Endometrial microvascular endothelial cells (primary cell): ENCODE measurements around the gene BCL3. TPM values are rescaled to one million over a fixed set of nuclear protein-coding genes. Genes with fewer than 3 reads are reported as not detected.
"Not testable (repeated sequence)": the region's sequence is repeated elsewhere in the genome, so short reads cannot be mapped to it uniquely, and the experiment has no call there.

ENCODE experiments used
- in situ Hi-C: cut with HindIII; loops from 2 replicates; pipeline ENCODE4 v1.10.0; 2017; ENCODE audit warnings: low sequenced_read_pairs, low pct_unique_long_range_greater_than_20kb; ENCODE audit errors: inconsistent ontology term
- total RNA-seq: library from RNA; depleted of rRNA; stranded (reverse); fragments of >200 nt; gene quantifications from one replicate; pipeline ENCODE4 v1.2.3, GENCODE V29; 2015; ENCODE audit errors: inconsistent ontology term

The BCL3 gene
- total RNA-seq, 1 donor from 2014 or later = 18.2 TPM

DNA sequence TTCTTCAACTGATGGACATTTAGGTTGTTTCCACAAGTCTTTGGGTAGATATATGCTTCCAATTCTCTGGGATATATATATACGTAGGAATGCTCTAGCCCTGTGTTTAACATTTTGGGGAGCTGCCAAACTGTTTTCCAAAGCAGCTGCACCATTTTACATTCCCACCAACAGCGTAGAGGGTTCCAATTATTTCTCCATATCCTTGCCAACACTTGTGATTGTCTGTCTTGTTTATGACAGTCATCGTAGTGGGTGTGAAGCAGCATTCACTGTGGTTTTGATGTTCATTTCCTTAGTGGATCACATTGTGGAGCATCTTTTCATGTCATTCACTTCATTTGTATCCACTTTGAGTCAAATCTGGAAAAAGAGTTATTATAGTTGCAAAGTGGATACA lies 24.5 kb downstream of the BCL3 start:
- in situ Hi-C loops = no loop called here

DNA sequence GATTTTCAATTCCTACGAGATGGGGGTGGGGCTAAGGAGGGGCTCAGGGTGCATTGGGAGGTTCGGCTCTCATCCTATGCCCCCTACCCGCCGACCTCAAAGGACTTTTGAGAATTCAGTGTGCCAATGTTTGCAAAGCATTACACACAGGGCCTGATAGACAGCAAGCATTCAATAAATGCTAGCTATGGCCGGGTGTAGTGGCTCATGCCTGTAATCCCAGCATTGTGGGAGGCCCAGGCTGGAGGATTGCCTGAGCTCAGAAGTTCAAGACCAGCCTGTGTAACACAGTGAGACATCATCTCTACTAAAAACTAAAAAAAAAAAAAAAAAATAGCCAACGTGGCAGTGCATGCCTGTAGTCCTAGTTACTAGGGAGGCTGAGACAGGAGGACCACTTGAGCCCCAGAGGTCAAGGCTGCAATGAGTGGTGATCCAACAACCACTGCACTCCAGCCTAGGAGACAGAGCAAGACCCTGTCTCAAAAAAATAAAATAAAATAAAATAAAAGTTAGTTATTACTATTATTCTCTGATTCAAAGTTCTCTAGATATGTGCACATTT lies 27.2 kb downstream of the BCL3 start:
- in situ Hi-C loops = no loop called here

DNA sequence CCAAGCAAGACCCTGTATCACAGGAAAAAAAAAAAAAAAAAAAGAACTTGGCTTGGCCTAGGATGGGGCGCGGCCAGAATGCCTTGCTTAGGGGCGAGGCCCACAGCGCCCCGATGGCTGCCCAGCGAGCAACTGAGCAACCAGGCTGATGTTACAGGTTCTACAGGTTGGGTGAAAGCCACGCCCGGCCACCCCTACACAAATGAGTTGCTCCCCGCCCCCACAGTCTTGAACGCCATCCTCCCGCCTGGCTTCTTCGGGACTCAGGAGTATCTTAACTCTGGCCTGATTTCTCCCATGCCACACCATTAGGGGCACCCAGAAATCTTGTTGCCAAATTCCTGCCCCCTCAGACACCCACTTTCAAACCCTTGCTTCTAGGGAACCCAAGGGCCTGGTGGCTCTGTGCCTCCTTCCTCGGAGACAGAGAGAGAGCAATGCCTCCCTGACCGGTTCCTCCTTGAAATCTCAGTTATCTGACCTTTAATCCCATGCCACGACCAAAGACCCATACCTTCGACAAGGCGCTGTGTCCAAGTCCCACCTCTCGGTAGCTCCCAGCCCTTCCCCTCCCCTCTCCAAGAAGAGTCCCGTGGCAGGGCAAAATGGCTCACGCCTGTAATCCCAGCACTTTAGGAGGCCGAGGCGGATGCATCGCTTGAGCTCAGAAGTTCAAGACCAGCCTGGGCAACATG lies 28.0 kb downstream of the BCL3 start:
- in situ Hi-C loops = no loop called here

DNA sequence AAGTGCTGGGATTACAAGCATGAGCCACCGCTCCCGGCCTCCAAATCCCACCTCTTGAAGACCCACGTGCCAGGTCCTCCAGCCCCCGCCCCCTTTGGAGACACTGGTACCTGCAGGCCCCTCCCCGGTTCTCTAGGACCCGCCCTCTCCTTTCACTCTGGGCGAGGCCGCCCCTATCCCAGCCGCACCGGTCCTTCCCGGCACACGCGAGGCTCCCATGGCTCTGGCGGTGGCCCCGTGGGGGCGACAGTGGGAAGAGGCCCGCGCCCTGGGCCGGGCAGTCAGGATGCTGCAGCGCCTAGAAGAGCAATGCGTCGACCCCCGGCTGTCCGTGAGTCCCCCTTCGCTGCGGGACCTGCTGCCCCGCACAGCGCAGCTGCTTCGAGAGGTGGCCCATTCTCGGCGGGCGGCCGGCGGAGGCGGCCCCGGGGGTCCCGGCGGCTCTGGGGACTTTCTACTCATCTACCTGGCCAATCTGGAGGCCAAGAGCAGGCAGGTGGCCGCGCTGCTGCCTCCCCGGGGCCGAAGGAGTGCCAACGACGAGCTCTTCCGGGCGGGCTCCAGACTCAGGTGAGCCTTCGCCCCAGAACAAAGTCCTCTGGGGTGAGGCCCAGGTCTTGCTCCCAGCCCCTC lies 29.3 kb downstream of the BCL3 start, which contains the start of gene CBLC:
Gene CBLC (plus strand): TSS at position 176 of the 633 bp plus-strand sequence. CDS start 42 bp downstream, at position 218.
- in situ Hi-C loops = no loop called here

DNA sequence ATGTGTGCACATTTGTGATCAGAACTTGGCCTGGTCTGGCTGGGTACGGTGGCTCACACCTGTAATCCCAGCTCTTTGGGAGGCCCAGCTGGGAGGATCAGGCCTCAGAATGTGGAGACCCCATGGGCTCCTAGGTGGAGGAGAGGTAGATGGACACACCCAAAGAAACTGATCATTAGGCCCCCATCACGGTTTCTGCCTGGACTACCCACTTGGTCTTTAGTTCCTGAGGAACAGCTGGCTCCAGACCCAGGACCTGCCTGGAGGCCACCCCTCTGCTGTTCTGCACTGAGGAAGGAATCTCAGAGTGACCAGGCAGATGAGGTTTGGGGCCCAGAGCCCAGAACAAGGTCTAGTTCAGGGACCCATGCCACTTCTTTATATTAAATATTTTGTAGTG lies 30.6 kb downstream of the BCL3 start:
- in situ Hi-C loops = no loop called here

DNA sequence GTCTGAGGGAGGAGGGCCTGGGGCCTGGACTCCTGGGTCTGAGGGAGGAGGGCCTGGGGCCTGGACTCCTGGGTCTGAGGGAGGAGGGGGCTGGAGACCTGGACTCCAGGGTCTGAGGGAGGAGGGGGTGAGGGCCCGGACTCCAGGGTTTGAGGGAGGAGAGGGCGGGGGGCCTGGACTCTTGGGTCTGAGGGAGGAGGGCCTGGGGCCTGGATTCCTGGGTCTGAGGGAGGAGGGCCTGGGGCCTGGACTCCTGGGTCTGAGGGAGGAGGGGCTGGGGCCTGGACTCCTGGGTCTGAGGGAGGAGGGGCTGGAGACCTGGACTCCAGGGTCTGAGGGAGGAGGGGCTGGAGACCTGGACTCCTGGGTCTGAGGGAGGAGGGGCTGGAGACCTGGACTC lies 33.2 kb downstream of the BCL3 start:
- in situ Hi-C loops = not testable (repeated sequence)

DNA sequence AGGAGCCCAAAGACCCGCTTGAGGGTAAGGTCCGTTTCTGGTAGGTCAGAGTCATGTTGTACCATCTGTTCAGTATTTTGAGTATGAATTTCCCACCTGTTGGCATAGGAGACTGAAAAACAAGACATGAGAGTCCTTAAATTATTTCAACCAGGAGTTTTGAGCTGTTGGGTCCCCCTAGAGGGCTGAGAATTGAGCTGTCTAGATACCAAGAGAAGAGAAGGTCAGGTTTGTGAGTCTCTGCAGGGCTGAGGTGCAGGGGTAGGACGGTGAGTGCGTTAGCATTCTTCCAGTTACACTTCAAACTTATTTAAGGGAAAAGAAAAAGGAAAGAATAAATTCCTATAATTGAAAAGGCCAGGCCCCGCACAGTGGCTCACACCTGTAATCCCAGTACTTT lies 34.2 kb downstream of the BCL3 start:
- in situ Hi-C loops = no loop called here

DNA sequence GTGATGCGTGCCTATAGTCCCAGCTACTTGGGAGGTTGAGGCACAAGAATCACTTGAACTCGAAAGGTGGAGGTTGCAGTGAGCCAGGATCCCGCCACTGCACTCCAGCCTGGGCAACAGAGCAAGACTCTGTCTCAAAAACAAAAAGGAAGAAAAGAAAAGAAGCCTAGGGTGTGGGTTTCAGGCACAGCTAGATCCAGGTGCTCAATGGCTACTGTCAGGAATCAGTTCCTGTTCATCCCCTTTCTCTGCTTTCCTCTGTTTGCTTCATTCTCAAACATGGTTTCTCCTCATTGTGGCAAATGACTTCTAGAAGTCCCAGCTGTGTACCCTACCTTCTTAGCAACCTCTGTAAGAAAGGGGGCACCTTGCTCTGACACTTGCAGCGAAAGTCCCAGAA lies 35.0 kb downstream of the BCL3 start:
- in situ Hi-C loops = no loop called here

DNA sequence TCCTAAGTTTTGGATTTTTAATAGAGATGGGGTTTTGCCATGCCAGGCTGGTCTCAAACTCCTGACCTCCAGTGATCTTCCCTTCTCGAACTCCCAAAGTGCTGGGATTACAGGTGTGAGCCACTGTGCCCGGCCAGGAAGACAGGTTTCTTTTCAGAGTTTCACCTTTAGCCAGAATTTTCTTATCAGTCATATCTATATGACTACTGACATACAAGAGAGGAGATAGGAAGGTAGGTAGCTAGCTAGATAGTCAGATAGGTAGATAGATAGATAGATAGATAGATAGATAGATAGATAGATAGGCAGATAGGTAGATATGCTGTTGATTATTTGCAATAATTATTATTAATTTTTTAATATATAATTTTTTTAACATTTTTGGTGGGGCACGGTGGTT lies 36.8 kb downstream of the BCL3 start:
- in situ Hi-C loops = no loop called here

DNA sequence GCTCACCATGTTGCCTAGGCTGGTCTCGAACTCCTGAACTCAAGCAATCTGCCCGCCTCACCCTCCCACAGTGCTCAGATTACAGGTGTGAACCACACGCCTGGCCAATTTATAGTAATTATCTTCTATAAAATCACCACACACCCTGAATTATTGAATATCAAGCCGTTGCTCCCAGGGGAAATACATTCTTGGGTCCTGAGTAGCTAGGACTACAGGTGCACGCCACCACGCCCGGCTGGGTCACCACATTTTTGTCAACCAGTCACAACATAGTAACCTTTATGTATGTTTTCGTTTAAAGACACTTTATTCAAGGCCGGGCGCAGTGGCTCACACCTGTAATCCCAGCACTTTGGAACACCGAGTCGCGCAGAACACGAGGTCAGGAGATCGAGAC lies 37.5 kb downstream of the BCL3 start:
- in situ Hi-C loops = no loop called here

DNA sequence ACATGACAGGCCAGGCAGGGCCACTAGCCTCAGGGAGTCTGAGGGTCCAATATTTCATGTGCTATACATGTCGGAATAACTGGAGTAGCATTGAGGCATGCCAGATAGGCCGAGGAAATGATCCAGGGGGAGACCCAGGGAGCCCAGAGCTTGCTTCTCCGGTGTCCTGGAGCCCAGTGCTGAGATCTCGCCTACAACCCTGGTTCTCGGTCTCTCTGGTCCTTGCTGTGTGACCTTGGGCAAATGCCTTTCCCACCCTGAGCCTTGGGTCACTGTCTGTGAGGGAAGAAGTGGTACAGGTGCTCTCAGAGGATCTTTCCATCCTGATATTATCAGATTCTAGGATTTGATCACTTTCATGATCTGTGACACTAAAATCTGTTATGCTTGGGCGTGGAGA lies 40.5 kb downstream of the BCL3 start:
- in situ Hi-C loops = no loop called here

DNA sequence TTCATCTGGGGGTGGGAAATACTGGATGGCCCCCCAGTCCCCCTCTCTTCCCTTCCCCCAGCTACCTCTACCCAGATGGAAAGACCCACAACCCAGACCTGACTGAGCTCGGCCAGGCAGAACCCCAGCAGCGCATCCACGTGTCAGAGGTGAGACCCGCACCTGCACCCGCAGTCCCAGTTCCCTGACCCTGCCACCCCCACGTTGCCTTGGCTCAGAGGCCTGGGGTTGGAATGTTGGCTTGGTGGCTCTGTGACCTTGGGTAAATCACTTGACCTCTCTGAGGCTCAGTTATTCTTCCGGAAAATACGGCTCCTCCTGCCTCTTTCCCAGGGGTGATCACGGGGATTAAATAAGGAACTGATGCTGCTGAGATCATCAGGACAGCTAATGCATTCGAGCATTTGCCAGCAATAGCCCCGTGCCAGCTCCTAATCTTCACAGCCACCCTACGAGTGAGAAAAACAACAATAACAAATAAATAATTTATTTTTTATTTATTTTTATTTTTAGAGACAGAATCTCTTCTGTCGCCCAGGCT lies 41.5 kb downstream of the BCL3 start:
- in situ Hi-C loops = no loop called here

DNA sequence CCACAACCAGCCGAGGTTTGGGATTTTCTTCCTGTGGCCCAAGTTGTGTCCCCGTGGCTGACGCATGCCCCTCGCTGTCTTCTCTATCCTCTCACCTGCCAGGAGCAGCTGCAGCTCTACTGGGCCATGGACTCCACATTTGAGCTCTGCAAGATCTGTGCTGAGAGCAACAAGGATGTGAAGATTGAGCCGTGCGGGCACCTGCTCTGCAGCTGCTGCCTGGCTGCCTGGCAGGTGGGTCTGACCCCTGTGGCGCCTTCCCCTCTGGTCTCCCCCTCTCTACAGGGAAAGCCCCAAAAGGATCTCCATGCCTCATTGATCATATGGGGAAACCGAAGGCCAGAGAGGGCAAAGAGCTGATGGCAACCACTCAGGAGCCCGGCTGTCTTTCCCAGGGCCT lies 43.8 kb downstream of the BCL3 start:
- in situ Hi-C loops = no loop called here

DNA sequence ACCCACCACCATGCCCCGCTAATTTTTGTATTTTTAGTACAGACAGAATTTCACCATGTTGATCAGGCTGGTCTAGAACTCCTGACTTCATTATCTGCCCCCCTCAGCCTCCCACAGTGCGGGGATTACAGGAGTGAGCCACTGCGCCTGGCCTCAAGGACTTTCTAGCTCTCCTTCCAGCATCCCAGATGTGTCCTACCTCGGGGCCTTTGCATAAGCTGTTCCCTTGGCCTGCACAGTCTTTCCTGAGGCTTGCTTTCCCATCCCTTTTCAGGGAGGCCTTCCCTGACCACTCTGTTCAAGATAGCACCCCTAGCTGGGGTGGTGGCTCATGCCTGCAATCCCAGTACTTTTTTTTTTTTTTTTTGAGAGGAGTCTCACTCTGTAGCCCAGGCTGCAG lies 46.1 kb downstream of the BCL3 start:
- in situ Hi-C loops = no loop called here

DNA sequence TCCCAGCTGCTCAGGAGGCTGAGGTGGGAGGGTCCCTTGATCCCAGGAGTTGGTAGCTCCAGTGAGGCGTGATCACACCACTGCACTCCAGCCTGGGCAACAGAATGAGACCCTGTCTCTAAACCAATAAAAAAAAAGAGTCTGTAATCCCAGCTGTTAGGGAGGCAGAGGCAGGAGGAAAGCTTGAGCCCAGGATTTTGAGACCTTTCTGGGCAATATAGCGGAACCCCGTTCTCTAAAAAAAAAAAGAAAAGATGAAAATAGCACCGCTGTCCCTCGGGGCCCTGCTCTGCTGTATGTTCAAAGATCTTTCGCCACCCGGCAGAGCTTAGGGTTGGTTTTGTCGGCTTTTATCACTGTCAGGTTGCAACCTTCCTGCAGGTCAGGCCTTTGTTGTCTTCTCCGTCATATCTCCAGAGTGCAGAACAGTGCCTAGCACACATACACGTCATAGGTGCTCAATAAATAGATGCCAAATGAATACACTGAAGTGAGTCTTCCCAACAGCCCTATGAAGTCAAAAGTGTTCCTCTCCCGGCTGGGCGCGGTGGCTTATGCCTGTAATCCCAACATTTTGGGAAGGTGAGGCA lies 47.0 kb downstream of the BCL3 start:
- in situ Hi-C loops = no loop called here

DNA sequence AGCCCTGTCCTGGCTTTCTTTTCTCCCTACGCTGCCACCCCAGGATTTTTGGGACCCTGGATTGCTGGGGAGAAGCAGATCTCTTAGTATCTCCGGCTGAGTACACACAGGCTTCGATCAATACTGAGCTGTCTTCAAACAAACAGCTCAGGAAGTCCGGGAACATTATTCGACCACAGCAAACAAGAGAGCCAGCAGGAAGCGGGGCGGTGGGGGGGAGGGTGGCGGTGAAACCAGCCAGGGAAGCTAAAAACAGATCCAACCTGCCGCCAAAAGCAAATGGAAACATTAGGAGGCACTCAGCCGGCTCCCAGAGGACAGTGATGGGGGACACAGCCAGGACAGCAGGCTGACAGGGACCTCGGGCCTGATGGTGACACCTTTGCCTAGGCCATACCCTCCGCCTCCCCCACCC lies 48.2 kb downstream of the BCL3 start:
- in situ Hi-C loops = no loop called here

DNA sequence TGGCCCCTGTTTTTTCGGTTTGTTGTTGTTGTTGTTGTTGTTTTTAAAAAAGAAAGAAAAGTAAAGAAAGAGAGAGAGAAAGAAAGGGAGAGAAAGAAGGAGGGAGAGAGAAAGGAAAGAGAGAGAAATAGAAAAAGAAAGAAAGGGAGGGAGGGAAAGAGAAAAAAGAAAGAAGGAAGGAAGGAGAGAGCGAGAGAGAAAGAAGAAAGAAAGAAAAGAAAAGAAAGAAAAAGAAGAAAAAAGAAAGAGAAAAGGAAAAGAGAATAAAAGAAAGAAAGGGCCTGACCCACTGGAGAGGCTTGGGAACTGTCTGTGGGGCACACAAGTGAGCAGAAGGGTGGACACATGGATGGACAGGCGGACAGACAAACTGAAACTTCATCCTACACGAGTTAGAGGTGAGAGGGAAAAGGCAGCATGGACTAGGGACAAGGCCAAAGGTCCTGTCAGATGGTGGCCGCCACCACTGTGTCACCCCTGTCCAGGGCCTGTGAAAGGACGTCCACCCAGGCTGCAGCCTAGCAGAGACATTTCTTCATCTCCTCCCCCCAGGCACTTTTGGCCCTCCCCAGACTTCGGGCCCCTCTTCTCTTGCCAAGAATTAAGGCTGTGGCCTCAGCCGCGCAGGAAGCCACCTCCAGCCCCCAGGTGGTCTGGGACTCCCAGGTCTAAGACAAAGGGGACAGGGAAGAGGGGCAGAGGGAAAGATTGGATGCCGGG lies 51.3 kb downstream of the BCL3 start:
- in situ Hi-C loops = no loop called here

DNA sequence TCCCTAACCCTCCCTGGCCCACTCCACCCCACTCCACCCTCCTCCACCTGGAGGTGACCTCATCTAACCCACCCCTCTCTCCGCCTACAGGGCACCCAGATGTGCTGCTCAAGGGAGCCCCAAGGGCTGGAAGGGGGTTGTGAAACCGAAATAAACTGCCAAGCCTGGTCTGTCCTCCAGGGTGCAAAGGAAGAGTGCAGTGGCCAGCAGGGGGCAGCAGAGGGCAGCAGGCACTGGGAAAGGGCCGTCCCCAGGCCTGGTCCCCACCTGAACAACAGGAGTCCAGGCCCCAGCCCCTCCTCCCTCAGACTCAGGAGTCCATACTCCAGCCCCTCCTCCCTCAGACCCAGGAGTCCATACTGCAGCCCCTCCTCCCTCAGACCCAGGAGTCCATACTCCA lies 52.0 kb downstream of the BCL3 start:
- in situ Hi-C loops = no loop called here
